HEK293T (cell line): ENCODE results near the gene CTSS.
"Not testable (repeated sequence)": the region's sequence is repeated elsewhere in the genome, so short reads cannot be mapped to it uniquely, and the experiment has no call there.

ENCODE experiments used
- CTCF ChIA-PET: fragments of 350-600 bp; formaldehyde crosslinking; extraction: SDS; loops from one replicate; lab custom pipeline; 2021; ENCODE audit warnings: antibody characterized with exemption, inconsistent platforms; lab: Yijun Ruan, JAX
- POLR2A ChIA-PET: fragments of 350-600 bp; formaldehyde crosslinking; extraction: SDS; loops from one replicate; lab custom pipeline; 2020; ENCODE audit warnings: antibody characterized with exemption, inconsistent platforms; lab: Yijun Ruan, JAX
- DNase-seq: peaks from one replicate; pipeline ENCODE4 v3.0.0; 2012; ENCODE audit warnings: mixed read lengths; ENCODE audit errors: extremely low spot score
- ARNT ChIP-seq: fragments of 450-650 bp; IDR thresholded peaks from 2 replicates; pipeline ENCODE4 v1.6.1; 2017; ENCODE audit warnings: mild to moderate bottlenecking
- BHLHE40 ChIP-seq: fragments of 450-650 bp; IDR thresholded peaks from 2 replicates; pipeline ENCODE4 v1.6.1; 2016; ENCODE audit warnings: mild to moderate bottlenecking, moderate library complexity, borderline replicate concordance
- CTBP1 ChIP-seq: fragments of 450-650 bp; IDR thresholded peaks from 2 replicates; pipeline ENCODE4 v1.6.1; 2016; ENCODE audit warnings: borderline replicate concordance
- ELF4 ChIP-seq: fragments of 450-650 bp; IDR thresholded peaks from 2 replicates; pipeline ENCODE4 v1.6.1; 2017; ENCODE audit warnings: antibody characterized with exemption
- FOXA1 ChIP-seq: fragments of 450-650 bp; IDR thresholded peaks from 2 replicates; pipeline ENCODE4 v1.6.1; 2016; ENCODE audit warnings: mild to moderate bottlenecking
- FOXK2 ChIP-seq: fragments of 450-650 bp; IDR thresholded peaks from 2 replicates; pipeline ENCODE4 v1.6.1; 2016; ENCODE audit warnings: mild to moderate bottlenecking
- FOXM1 ChIP-seq: fragments of 450-650 bp; IDR thresholded peaks from 2 replicates; pipeline ENCODE4 v1.6.1; 2017; ENCODE audit warnings: mild to moderate bottlenecking, borderline replicate concordance
- HDGF ChIP-seq: fragments of 450-650 bp; IDR thresholded peaks from 2 replicates; pipeline ENCODE4 v1.6.1; 2017; ENCODE audit warnings: antibody characterized with exemption, borderline replicate concordance
- L3MBTL2 ChIP-seq: fragments of 450-650 bp; conservative IDR thresholded peaks from 2 replicates; pipeline ENCODE4 v1.6.1; 2016; ENCODE audit warnings: mild to moderate bottlenecking
- LEF1 ChIP-seq: fragments of 450-650 bp; IDR thresholded peaks from 2 replicates; pipeline ENCODE4 v1.6.1; 2017; ENCODE audit warnings: mild to moderate bottlenecking, borderline replicate concordance
- NFRKB ChIP-seq: fragments of 450-650 bp; IDR thresholded peaks from 2 replicates; pipeline ENCODE4 v1.6.1; 2016; ENCODE audit warnings: mild to moderate bottlenecking, moderate library complexity
- SP1 ChIP-seq: fragments of 450-650 bp; IDR thresholded peaks from 2 replicates; pipeline ENCODE4 v1.6.1; 2017
- SUZ12 ChIP-seq: fragments of 450-650 bp; IDR thresholded peaks from 2 replicates; pipeline ENCODE4 v1.6.1; 2016; ENCODE audit warnings: mild to moderate bottlenecking
- TARDBP ChIP-seq: fragments of 450-650 bp; IDR thresholded peaks from 2 replicates; pipeline ENCODE4 v1.6.1; 2016
- ZNF384 ChIP-seq: fragments of 450-650 bp; IDR thresholded peaks from 2 replicates; pipeline ENCODE4 v1.6.1; 2016
- TF ChIP-seq, protein P1 (sequence below): fragments of 450-650 bp; IDR thresholded peaks from 2 replicates; pipeline ENCODE4 v1.6.1; 2016

The CTSS gene

DNA sequence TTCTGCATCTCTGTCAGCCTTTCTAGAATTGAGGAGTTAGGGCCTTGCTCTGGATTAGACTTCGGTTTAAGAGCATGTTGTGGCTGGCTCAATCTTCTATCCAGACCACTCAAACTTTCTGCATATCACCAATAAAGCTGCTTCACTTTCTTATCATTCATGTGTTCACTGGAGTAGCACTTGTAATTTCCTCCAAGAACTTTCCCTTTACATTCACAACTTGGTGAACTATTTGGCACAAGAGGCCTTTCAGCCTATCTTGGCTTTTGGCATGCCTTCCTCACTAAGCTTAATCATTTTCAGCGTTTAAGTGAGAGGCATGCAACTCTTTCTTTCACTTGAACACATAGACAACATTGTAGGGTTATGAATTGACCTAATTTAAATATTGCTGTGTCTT is 41.2 kb downstream of the CTSS start:
- no peak for DNase-seq
- TF ChIP-seq FOXM1 (no peak), FOXA1 (no peak), ELF4 (no peak), TARDBP (no peak), LEF1 (no peak), HDGF (no peak), SUZ12 (no peak), NFRKB (no peak), SP1 (no peak), ZNF384 (no peak), FOXK2 (no peak), ARNT (no peak), CTBP1 (no peak), BHLHE40 (no peak), L3MBTL2 (no peak)
- TF ChIP-seq, protein P1, sequence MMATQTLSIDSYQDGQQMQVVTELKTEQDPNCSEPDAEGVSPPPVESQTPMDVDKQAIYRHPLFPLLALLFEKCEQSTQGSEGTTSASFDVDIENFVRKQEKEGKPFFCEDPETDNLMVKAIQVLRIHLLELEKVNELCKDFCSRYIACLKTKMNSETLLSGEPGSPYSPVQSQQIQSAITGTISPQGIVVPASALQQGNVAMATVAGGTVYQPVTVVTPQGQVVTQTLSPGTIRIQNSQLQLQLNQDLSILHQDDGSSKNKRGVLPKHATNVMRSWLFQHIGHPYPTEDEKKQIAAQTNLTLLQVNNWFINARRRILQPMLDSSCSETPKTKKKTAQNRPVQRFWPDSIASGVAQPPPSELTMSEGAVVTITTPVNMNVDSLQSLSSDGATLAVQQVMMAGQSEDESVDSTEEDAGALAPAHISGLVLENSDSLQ, result no peak
- POLR2A ChIA-PET, result no interaction called here
- CTCF ChIA-PET, result interaction anchor here (0.6 to 1.2 kb wide), 2 partner anchors 12 to 870 kb away, joined by 3 read pairs; no protein-coding TSS in a partner anchor

DNA sequence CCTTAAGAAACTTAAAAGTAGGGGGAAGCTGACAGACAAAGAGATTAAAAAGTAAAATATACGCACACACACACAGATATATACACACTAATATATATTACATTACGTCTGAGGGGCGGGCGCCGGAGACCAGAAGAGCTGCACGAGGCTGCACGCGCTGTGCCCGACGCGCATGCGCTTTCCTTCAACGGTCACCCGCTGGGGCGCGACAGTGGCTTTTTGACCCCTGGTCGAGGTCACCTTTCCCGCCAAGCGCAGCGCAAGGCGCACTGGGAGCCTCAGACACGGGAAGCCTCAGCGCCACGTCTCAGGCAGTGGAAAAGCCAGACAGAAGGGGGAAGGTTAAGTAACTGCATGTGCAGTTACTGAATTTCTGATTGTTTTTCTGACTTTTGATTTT is 44.9 kb downstream of the CTSS start, which contains the start of gene HORMAD1:
Gene HORMAD1, minus strand, starts transcription at position 193 of the 400 bp plus-strand sequence. CDS start 1,390 bp downstream, outside the sequence.
- CTCF ChIA-PET, result interaction anchor here (0.6 to 0.7 kb wide), 2 partner anchors 43 to 99 kb away, joined by 3 read pairs; no protein-coding TSS in a partner anchor
- TF ChIP-seq NFRKB, result no peak
- no peak for TF ChIP-seq SUZ12
- no peak for TF ChIP-seq FOXA1
- TF ChIP-seq L3MBTL2, result no peak
- TF ChIP-seq, protein P1, result no peak
- no peak for TF ChIP-seq CTBP1
- no peak for TF ChIP-seq FOXM1
- TF ChIP-seq SP1, result no peak
- no peak for TF ChIP-seq ZNF384
- POLR2A ChIA-PET, result no interaction called here
- no peak for DNase-seq

DNA sequence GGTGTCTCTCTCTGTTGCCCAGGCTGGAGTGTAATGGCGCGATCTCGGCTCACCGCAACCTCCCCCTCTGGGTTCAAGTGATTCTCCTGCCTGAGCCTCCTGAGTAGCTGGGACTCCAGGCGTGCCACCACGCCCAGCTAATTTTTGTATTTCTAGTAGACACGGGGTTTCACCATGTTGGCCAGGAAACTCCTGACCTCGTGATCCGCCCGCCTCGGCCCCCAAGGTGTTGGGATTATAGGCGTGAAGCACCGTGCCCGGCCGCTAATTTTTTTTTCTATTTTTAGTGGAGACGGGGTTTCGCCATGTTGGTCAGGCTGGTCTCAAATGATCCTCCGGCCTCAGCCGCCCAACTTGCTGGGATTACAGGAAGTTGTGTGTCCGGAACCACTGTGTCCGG is 45.5 kb downstream of the CTSS start:
- ChIA-PET CTCF (no interaction called here), POLR2A (no interaction called here)
- no peak for DNase-seq
- TF ChIP-seq L3MBTL2 (no peak), ARNT (no peak), SP1 (no peak), LEF1 (no peak), HDGF (no peak), TARDBP (no peak)
- TF ChIP-seq, protein P1, result no peak

DNA sequence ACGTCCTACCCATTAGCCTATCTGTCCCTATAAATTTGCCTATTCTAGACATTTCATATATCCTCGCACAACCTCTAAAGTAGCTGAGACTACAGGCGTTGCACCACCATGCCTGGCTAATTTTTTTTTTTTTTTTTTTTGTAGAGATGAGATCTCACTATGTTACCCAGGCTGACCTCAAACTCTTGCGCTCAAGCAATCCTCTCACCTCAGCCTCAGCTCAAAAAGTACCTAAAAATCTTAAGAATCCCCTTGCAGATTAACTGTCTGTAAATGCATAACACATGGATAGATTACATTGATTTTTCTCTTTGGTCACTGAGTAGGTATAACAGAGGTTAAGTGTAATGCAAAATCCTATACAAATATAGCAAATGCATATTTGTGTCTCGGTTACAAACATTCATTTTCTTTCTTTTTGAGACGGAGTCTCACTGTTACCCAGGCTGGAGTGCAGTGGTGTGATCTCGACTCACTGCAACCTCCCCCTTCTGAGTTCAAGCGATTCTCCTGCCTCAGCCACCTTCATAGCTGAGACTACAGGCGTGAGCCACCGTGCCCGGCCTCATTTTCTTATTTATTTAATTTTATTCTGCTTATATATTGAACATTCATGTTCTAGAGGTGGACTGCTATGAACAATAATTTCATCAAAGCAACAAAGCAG is 47.2 kb downstream of the CTSS start:
- CTCF ChIA-PET, result no interaction called here
- POLR2A ChIA-PET, result no interaction called here
- no peak for DNase-seq
- no peak for TF ChIP-seq HDGF
- no peak for TF ChIP-seq FOXK2
- no peak for TF ChIP-seq ELF4
- no peak for TF ChIP-seq BHLHE40

DNA sequence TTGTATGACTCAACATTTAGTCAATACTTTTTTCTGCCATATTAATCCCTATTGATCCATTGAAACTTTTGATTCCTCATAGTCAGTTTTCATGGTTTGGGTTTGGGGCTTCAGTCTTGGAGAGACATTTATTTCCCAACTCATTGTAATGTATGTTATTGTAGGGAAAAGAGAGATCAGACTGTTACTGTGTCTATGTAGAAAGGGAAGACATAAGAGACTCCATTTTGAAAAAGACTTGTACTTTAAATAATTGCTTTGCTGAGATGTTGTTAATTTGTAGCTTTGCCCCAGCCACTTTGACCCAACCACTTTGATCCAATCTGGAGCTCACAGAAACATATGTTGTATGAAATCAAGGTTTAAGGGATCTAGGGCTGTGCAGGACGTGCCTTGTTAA is 56.5 kb downstream of the CTSS start:
- CTCF ChIA-PET, DNase-seq: not testable (repeated sequence)
- POLR2A ChIA-PET, result interaction anchor here (2.2 kb wide), 1 partner anchor 12 kb away, joined by 9 read pairs; the partner anchor contains the start of gene GOLPH3L

DNA sequence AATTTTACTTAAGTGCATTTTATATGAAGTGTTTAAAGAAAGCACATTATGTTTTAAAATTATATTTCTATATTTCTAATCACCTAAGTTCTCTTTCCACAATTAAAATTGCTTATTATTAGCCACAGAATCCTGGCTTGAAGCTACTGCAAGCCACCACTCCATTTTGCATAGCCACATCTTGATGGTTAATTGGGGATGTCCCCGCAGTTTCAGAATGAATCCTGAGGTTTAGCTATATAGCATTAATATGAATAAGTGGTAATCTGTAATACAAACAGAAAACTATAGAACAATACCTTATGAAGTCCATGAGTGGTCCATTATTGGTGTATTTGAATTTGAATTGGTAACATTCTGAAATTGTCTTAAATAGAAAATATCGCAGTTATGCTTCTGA is 57.0 kb downstream of the CTSS start:
- DNase-seq, result no peak
- ChIA-PET POLR2A (interaction anchor here (2.2 kb wide), 1 partner anchor 11 kb away, joined by 9 read pairs; the partner anchor contains the start of gene GOLPH3L), CTCF (interaction anchor here (0.6 kb wide), 1 partner anchor 33 kb away, joined by 3 read pairs; no protein-coding TSS in a partner anchor)
- TF ChIP-seq HDGF (no peak), SUZ12 (no peak), CTBP1 (no peak), ARNT (no peak), FOXK2 (no peak), TARDBP (no peak), FOXA1 (no peak), ZNF384 (no peak), SP1 (no peak), ELF4 (no peak), BHLHE40 (no peak), L3MBTL2 (no peak), LEF1 (no peak), NFRKB (no peak), FOXM1 (no peak)
- TF ChIP-seq, protein P1, result no peak
